ENCODE data around the gene RNF20.
"Not testable (repeated sequence)": the region's sequence is repeated elsewhere in the genome, so short reads cannot be mapped to it uniquely, and the experiment has no call there.

The RNF20 gene

GRCh38 chr9:101530076-101530711, 3.5 kb upstream of the RNF20 start:
- peak; percentile 42 to 49 (median 44) for DNase-seq (ENCODE audit: low read depth in 4 of 4, low spot score in 1 of 4)

DNA sequence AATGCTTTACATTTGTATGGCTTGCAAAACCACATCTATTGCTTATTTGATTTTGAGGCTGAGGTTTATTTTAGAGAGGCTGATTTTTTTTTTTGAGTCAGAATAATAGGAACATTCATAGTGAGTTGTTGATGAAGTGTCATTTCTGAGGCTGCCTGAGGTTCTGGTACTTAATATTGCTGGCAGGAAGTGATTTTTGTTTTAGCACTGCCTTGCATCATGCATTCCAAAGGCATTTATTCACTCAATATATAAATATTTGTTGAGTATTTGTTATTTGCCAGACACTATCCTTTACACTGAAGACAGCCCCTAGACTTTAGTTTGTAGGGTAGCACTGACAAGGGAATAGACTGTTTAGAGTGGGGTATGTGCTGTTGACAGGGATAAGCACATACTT, 2.7 kb downstream of the RNF20 start:
- DNase-seq (ENCODE audit: low read depth in 4 of 4, low spot score in 1 of 4) = no peak

DNA sequence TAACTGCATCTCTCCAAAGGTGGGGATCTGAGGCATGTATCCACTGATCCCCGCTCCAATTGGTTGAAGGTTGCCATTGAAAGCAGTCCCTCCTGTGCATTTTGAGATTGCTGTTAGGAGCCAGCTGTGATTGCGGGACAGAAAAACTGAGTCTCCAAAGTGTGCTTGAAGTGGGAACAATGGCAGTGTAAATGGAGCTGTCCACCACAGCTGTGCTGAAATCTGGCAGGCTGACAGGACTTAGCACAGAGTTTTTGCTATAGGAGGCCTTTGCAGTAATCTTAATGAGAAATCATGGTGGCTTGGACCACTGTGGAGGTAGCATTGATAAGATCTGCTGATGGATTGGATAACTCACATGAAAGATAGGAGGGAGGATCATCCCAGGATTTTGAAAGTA, 3.3 kb downstream of the RNF20 start:
- DNase-seq (ENCODE audit: low read depth in 4 of 4, low spot score in 1 of 4) = no peak

GRCh38 chr9:101540069-101540468, 6.4 kb downstream of the RNF20 start:
- DNase-seq (ENCODE audit: low read depth in 4 of 4, low spot score in 1 of 4) = no peak

DNA sequence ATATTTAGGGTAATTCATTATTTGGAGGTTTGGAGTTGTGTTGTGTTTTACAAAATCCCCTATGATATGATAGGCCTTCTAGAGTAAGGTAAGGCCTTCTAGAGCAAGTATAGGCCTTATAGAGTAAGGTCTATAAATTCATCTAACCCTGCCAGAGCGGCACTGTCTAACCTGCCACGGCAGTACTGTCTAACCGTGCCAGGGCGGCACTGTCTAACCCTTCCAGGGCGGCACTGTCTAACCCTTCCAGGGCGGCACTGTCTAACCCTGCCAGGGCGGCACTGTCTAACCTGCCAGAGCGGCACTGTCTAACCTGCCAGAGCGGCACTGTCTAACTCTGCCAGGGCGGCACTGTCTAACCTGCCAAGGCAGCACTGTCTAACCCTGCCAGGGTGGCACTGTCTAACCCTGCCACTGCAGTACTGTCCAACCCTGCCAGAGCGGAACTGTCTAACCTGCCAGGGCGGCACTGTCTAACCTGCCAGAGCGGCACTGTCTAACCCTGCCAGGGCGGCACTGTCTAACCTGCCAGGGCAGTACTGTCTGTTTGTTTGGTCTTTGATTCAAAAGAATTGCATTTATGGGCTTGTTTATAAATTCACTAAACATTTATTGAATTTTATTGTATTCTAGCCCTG, 9.6 kb downstream of the RNF20 start:
- DNase-seq (ENCODE audit: low read depth in 4 of 4, low spot score in 1 of 4) = no peak

GRCh38 chr9:101549472-101550098, 15.9 kb downstream of the RNF20 start:
- not testable (repeated sequence) for DNase-seq (ENCODE audit: low read depth in 4 of 4, low spot score in 1 of 4)

DNA sequence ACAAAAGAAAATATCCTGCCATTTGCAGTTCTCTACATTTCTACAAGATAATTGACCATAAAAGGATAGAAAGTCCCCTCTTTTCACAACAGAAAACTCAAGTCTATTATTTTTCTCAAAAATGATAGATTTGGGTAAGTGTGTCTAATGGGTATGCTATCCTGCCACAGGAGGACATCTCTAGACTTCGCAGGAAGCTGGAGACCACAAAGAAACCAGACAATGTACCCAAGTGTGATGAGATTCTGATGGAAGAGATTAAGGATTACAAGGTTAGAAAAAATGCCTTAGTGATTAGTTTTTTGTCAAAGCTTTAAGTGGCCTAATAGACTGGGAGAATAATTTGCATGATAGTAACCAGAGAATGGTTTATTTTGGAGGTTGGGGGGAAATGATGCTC, 28.1 kb downstream of the RNF20 start:
- no peak for DNase-seq (ENCODE audit: low read depth in 4 of 4, low spot score in 1 of 4)

DNA sequence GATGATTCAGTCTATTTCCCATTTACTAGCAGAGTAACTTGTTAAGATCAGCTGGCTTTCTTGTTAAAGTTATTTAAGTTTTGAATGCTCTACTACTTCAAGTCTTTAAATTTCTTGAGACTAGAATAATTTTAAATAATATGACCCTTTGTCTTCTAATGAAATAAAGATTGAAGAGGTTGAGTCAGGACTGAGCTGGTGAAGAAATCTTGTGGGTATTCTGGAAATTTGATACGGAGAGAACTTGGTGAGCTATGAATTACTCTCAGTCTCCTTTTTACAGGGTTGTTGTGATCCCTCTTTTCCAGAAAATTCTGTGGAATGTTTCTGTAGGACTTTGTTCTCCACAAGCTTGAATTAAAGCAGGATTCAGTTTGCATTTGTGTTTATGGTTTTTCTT, 29.3 kb downstream of the RNF20 start:
- DNase-seq (ENCODE audit: low read depth in 4 of 4, low spot score in 1 of 4) = no peak

DNA sequence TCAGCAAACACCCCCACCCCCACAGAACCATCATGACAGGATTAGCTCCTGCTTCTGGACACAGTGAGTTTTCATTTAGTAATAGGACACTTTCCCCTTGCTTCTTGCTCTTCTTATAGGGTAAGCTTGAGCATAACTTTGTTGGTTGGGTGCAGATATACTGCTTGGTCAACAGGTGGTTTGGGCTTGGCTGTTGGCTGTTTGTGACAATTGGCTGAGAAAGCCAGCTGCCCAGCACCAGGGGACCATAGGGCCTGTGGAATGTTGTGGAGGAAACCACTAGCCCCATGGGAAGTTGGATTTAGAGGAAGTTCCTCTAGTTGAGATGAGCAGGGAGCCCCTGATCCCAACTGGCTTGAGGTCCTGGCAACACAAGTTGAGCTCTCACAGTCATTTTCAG, 30.6 kb downstream of the RNF20 start:
- DNase-seq (ENCODE audit: low read depth in 4 of 4, low spot score in 1 of 4) = no peak

DNA sequence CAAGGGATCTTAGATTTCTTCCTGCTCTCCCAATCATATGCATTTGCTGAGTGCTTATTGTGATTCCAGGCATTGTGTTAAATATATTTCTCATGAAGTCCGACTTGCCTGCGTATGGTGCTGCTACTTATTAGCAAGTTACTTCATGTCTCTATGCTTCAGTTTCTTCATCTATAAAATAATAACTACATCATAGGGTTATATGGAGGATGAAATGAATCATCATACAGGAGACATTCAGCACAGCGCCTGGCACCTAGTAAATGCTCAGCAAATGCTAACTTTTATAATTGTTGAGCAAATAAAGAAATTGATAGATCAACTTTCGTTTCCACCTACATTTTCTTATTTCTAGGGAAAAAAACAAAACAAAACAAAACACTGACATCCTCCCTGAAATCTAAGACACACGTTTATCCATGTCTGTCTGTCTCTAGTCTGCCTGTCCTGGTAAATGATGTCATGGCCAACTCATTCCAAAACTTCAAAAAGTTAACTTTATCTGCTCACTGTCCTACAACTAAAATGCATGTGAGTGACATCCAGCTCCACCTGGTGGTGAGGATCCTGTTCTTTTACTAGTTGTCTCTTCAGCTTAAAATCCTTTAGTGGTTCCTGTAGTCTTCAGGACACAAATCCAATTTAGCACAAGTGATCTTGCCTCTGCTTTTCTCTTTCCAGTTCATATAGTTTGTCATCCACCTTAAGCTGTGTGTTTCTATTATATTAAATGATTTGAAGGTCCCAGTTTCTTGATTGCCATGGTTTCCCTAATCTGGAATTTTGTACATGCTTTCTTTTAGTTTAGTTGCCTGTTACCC, 33.5 kb downstream of the RNF20 start:
- peak in 1 of 4 experiments; percentile 10 for DNase-seq (ENCODE audit: low read depth in 4 of 4, low spot score in 1 of 4)

- DNase-seq (ENCODE audit: low read depth in 4 of 4, low spot score in 1 of 4) = no peak
Observed at GRCh38 chr9:101567725-101568350, 34.2 kb downstream of the RNF20 start.

DNA sequence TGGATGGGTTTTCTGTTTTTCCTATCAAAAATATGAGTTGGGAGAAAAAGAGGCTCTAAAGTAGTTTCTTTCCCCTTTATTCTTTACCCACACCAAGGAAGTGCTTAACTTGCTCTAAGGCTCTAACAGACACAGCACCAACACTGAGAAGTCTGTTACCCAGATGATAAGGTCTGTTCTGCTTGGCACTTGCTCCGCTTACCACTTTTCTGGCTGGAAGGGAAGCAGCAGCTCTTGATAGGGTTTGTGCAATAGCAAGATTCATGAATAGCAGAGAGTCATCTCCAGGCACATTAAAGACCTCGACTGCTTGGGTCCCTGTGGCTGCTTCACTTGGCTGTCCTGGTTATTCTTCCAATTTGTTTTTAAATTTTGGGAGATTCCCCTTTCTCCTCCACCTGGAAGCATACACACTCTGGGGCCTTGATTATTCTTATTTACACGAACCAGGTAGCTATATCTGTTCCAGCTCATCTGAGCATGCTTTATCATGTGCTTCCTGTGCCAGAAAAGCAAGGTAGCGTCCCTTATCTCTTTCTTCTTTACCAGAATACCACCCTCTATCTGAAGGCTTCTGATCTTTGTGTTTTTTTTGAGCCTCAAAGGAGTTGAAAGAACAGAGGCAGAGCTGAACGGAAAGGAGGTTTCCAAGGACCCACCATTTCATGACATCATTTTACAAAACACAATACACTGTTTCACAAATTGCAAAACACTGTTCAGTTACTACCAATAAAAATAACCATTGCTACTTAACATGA, 36.3 kb downstream of the RNF20 start:
- DNase-seq (ENCODE audit: low read depth in 4 of 4, low spot score in 1 of 4) = no peak

- no peak for DNase-seq (ENCODE audit: low read depth in 4 of 4, low spot score in 1 of 4)
Observed at GRCh38 chr9:101571114-101571513, 37.5 kb downstream of the RNF20 start.

DNA sequence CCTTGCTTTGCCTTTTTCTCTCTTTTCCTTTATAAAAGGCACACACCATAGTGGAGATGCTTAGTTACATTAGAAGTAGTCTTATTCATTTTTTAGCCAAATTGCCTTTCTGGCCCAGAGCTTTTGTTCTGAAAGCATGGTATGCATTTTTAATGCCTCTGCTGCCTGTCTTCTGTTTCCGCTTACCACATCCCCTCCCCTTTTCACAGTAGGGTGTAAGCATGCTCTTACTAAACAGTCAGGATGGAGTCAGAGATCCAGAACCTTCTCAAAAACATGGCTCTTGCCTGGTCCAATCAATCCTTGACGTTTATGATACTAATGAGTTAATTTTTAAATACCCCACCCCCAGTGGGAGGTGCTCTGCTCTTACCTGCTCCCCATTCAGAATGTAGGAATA, 38.7 kb downstream of the RNF20 start:
- DNase-seq (ENCODE audit: low read depth in 4 of 4, low spot score in 1 of 4) = no peak

- no peak for DNase-seq (ENCODE audit: low read depth in 4 of 4, low spot score in 1 of 4)
Observed at GRCh38 chr9:101574731-101575333, 41.2 kb downstream of the RNF20 start.

GRCh38 chr9:101578378-101578777, 44.7 kb downstream of the RNF20 start:
- no peak for DNase-seq (ENCODE audit: low read depth in 4 of 4, low spot score in 1 of 4)

GRCh38 chr9:101579711-101580545, 46.3 kb downstream of the RNF20 start:
- DNase-seq (ENCODE audit: low read depth in 4 of 4, low spot score in 1 of 4) = no peak

GRCh38 chr9:101582553-101582952, 48.9 kb downstream of the RNF20 start:
- DNase-seq (ENCODE audit: low read depth in 4 of 4, low spot score in 1 of 4) = no peak

DNA sequence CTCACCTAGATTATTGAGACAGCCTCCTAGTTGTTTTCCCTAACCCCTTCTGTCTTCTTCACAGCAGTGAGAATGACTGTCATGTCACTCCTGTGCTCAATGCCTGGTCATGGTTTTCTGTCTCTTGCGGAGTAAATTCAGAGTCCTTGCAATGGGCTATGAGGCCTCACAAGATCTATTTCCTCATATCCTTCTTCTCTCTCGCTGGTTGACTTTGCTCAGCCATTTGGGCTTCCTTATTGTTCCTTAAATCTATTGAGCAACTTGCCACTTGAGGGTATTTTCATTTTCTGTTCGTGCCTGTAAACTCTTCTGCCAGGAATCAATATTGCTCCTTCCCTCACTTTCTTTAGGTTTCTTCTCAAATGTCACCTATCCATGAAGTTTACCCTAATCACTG, 52.1 kb downstream of the RNF20 start:
- DNase-seq (ENCODE audit: low read depth in 4 of 4, low spot score in 1 of 4) = no peak

All from stimulated activated CD4-positive, alpha-beta T cell treated with anti-CD3 and anti-CD28 coated beads, Interleukin-1b, Interleukin-23, amount 100 ng/mL, for 24 hours (primary cell).